ENCODE data around the gene IRF9.
A peak's percentile ranks its signal among the peaks of the same experiment; 100 is the strongest.

The IRF9 gene

DNA sequence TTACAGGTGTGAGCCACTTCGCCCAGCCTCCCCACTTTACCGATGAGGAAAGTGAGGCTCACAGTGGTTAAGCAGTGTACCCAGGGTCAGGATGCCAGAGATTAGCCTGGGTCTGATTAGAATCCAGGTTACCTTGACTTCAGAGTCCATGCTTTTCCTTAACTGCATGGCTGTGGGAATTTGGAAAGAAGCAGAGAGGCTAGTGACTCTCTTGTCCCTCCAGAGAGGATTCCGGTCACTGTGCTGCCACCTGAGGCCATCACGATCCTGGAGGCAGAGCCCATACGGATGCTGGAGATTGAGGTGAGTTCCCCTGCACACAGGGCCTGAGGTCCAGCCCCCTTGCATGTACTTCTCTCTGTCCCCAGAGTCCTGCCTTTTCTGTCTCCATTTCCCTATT lies 15.5 kb downstream of the IRF9 start:
- no peak for DNase-seq

GRCh38 chr14:24177041-24177825 lies 16.2 kb downstream of the IRF9 start:
- no peak for DNase-seq

GRCh38 chr14:24177891-24178290 lies 16.8 kb downstream of the IRF9 start:
- DNase-seq: no peak

GRCh38 chr14:24178399-24179178 lies 17.5 kb downstream of the IRF9 start:
- no peak for DNase-seq

DNA sequence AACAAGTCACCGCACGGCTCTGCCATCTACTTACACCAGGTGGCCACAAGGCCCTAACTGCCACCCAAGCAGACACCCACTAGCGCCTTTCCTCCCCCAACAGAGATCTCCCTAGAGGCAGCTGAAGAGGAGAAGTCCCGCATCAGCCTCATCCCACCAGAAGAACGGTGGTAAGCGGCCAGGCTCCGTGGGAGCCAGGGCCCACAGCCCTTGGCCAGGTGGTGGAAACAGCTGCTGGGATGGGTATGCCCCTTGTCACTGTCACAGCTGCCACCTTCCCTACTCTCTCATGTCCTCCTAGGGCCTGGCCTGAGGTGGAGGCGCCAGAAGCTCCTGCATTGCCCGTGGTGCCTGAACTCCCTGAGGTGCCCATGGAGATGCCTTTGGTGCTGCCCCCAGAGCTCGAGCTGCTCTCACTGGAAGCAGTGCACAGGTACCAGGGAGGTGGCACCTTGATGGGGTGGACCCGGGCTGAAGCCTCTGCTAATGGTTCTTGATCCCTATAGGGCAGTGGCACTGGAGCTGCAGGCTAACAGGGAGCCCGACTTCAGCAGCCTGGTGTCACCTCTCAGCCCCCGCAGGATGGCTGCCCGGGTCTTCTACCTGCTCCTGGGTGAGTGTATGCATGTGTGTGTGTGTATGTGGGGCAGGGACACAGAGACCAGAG lies 18.4 kb downstream of the IRF9 start:
- DNase-seq: no peak

DNA sequence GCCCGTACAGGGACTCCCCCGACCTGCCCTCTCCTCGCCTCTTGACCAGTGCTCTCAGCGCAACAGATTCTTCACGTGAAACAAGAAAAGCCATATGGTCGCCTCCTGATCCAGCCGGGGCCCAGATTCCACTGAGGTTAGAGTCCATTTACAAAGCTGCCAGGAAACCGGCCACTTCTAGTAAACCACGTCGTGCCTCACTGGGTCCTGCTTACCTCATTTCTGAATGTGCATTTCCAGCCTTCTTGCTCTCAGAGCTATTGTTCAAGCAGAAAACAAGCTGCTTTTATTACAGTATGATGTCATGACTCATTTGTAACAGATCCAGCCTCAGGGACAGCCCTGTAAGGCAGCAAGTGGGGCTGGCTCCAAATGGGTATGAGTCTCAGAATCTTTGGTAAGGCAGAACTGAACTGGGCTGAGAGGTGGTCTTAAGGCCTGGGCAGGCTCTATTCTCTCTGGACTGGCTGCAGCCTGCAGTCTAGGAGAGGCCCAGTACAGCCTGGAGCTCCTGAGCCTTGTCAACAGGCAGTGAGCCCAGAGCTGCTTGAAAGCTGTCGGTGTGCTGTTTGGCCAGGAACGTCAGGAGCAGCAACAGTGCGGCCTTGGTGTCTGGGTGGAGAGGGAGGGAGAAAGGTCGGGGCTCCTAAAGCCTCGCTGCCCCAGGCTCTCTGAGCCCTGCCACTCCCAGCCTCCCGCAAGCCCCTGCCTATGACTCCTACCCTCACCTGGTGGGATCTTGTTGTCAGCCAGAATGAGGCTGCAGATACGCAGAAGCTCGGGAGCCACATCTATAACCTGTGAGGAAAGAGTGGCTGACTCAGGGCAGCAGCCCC lies 19.1 kb downstream of the IRF9 start:
- DNase-seq: peak in 10 of 56 donors; percentile 10 to 75 (median 28)

- no peak for DNase-seq
Measured at GRCh38 chr14:24181371-24182077, 20.5 kb downstream of the IRF9 start.

DNA sequence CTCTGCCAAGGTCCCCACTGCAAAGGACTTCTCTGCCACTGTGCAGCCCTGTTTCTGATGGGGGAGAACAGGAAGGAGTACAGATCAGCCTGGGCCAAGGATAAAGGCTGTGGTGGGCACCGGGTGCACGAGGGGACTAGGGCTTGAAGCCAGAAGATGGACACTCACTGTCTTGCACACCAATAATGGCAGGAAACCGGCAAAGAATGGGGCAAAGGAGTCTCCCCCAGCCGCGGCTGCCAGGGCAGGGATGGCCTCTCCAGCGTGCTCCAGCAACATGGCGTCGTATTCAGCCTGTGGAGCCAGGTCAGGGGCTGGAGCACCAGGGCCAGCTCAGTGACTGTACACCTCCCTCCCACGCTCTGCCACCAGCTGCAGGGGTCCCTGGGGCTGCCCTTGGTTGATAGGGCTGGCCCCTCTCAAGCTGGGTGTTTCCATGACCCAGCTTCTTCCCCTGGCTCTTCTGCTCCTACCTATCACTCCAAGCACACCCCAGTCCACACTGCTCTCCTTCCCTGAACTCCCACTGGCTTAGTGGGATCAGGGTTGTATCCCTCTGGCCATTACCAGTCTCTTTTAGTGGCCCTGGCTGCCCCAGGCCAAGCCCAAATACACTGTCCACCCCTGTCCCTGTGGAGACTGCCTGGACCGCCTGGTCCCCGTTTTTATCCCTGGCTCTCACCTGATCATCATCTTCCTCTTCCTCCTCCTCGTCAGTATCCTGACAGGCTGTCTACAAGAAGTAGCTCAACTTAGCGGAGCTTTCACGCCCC lies 21.2 kb downstream of the IRF9 start:
- no peak for DNase-seq

GRCh38 chr14:24183014-24183481 lies 22.0 kb downstream of the IRF9 start:
- DNase-seq: no peak

- no peak for DNase-seq
Measured at GRCh38 chr14:24184104-24184970, 23.3 kb downstream of the IRF9 start.

- no peak for DNase-seq
Measured at GRCh38 chr14:24185026-24185425, 24.0 kb downstream of the IRF9 start.

DNA sequence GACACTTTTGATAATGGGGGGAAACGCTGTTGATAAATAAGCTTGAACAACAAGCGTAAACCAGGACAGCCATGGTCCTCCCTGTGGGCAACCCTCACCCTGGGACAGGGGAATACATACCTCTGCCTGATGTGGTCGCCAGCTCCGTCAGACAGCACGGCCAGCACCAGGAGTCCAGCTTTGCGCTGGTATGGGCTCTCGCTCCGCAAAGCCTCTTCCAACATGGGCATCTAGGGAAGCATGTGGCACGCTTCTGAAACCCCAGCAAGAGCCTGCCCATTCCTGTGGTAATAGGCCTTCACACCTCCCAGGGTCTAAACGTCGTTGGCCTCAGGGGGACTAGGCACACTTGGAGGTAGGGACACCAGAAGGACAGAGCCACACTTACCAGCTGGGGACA lies 24.7 kb downstream of the IRF9 start:
- DNase-seq: no peak

- no peak for DNase-seq
Measured at GRCh38 chr14:24186831-24187538, 25.9 kb downstream of the IRF9 start.

GRCh38 chr14:24187539-24187915 lies 26.5 kb downstream of the IRF9 start:
- DNase-seq: no peak

DNA sequence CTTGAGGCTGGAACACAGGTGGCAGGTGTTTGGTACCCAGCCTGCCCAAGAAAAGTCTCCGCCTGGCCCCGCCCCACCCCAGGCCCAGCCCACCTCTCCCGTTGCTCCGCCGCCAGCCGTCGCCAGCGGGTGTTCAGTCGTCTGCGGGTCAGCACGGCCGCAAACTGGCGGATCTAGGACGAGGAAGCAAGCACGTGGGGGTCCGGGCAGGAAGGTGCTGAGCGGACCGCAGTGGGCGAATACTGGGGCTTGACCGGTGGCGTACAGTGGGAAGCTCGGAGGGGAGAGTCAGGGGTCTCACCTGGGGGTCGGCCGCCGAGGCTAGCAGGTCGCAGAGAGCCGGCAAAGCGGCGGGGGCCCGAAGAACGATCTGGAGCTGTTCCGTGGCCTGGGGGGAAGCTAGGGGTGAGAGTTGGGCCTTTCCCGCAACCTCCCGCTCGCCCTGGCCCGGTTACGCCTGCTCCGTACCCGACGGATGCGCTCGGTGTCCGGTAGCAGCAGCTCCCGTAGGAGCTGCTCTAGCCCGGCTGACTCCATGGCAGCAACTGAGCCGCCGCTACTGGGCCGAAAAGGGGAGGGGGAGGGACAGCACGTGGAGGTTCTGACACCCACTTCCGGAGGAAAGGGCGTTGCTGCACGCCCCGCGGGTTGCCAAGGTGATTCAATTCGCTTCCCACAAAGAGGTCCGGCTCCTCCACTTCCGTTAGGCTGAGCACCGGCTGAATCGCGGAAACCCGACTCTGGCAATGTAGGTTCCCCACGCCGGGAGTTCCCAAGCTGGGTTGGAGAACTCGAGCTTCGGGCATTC lies 27.4 kb downstream of the IRF9 start, which contains the start of gene IPO4:
Gene IPO4 (minus strand): TSS at position 566 of the 808 bp plus-strand sequence. CDS start 29 bp downstream, at position 537.
- DNase-seq: peak; percentile 59 to 97 (median 93)

- no peak for DNase-seq
Measured at GRCh38 chr14:24189059-24189375, 28.0 kb downstream of the IRF9 start.

- no peak for DNase-seq
Measured at GRCh38 chr14:24189460-24189859, 28.4 kb downstream of the IRF9 start.
